Activated naive CD4-positive, alpha-beta T cell treated with anti-CD3 and anti-CD28 coated beads, Interleukin-2, amount 10 ng/mL, durations not matched to agents 7 days and 5 days (primary cell): ENCODE measurements around the gene FYB2.
"Not testable (repeated sequence)": the region's sequence is repeated elsewhere in the genome, so short reads cannot be mapped to it uniquely, and the experiment has no call there.

Experiments used
- CTCF ChIA-PET: fragments of 350-600 bp; sonication (Branson Sonifier 250); formaldehyde crosslinking; loops from one replicate; lab custom pipeline; 2021; ENCODE audit warnings: antibody characterized with exemption; lab: Charles Lee
- DNase-seq: peaks from one replicate; pipeline ENCODE4 v3.0.0-alpha.2; 2020
- H3K27ac Mint-ChIP-seq: one replicate; pipeline ENCODE4 v1.8.0; 2021; ENCODE audit warnings: mild to moderate bottlenecking, moderate library complexity, mixed read lengths
- H3K27me3 Mint-ChIP-seq: one replicate; pipeline ENCODE4 v1.8.0; 2021; ENCODE audit warnings: mild to moderate bottlenecking, mixed read lengths
- H3K36me3 Mint-ChIP-seq: one replicate; pipeline ENCODE4 v1.8.0; 2021; ENCODE audit warnings: mixed read lengths
- H3K4me1 Mint-ChIP-seq: one replicate; pipeline ENCODE4 v1.8.0; 2021; ENCODE audit warnings: mixed read lengths
- H3K4me3 Mint-ChIP-seq: one replicate; pipeline ENCODE4 v1.8.0; 2021; ENCODE audit warnings: mild to moderate bottlenecking, moderate library complexity, mixed read lengths
- H3K9me3 Mint-ChIP-seq: one replicate; pipeline ENCODE4 v1.8.0; 2021; ENCODE audit warnings: mixed read lengths

The FYB2 gene

DNA sequence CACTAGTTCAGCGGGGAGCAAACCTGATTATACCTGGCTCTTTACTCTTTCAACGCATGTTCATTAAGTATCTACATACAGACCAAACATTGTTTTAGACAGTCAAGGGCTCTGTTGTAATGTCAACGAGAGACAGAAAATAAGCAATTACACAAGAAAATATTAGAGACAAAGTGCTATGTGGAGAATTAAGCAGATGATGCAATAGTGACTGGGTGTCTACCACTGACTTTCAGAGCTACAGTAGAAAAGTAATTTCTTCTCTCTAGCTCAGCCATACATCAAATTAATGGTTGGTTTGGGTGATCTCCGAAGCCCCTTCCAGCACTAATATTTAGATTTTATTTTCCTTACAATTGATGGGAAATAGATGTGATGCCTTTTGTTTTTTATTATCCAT lies 23.3 kb downstream of the FYB2 start:
- DNase-seq: no peak
- CTCF ChIA-PET: no interaction called here
- Mint-ChIP-seq H3K9me3 (peaks cover 2% of the 10 kb centered on the region), H3K4me1 (no peaks in the 10 kb centered on the region), H3K27ac (no peak overlapping the region), H3K36me3 (no peaks in the 10 kb centered on the region), H3K27me3 (no peaks in the 10 kb centered on the region), H3K4me3 (no peak overlapping the region)

- peaks cover 2% of the 10 kb centered on the region for H3K9me3 Mint-ChIP-seq
- no peaks in the 10 kb centered on the region for H3K4me1 Mint-ChIP-seq
- CTCF ChIA-PET: no interaction called here
- no peak overlapping the region for H3K27ac Mint-ChIP-seq
- no peaks in the 10 kb centered on the region for H3K36me3 Mint-ChIP-seq
- peaks cover 8% of the 10 kb centered on the region for H3K27me3 Mint-ChIP-seq
- H3K4me3 Mint-ChIP-seq: no peak overlapping the region
- no peak for DNase-seq
These were observed 29.2 kb downstream of the FYB2 start for GRCh38 chr1:56790036-56790435.

DNA sequence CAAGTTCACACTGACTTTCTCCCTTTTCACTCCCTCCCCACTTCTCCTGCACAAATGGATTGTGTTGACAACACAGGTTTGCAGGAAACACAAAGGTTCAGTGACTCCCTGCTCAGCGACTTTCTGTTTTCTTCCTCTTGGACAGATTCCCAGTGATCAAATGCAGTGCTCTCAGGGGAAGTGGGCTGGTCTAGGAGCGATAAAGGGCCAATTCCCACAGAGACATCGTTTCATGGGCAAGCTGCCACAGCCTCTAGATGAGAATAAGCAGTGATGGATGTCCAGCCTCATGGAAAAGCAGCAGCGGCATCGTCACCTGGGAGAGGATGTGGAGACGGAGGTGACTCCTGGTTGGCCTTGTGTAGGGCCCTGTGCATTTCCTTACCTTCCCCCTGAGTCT lies 30.6 kb downstream of the FYB2 start:
- no peaks in the 10 kb centered on the region for H3K36me3 Mint-ChIP-seq
- no peak for DNase-seq
- CTCF ChIA-PET: no interaction called here
- H3K9me3 Mint-ChIP-seq: peaks cover 2% of the 10 kb centered on the region
- H3K27ac Mint-ChIP-seq: no peak overlapping the region
- H3K27me3 Mint-ChIP-seq: peaks cover 8% of the 10 kb centered on the region
- no peaks in the 10 kb centered on the region for H3K4me1 Mint-ChIP-seq
- H3K4me3 Mint-ChIP-seq: no peak overlapping the region

GRCh38 chr1:56788102-56788501 lies 31.1 kb downstream of the FYB2 start:
- Mint-ChIP-seq H3K4me1 (no peaks in the 10 kb centered on the region), H3K9me3 (peaks cover under 1% of the 10 kb centered on the region), H3K36me3 (no peaks in the 10 kb centered on the region), H3K4me3 (no peak overlapping the region), H3K27ac (no peak overlapping the region), H3K27me3 (peaks cover 8% of the 10 kb centered on the region)
- CTCF ChIA-PET: no interaction called here
- no peak for DNase-seq

DNA sequence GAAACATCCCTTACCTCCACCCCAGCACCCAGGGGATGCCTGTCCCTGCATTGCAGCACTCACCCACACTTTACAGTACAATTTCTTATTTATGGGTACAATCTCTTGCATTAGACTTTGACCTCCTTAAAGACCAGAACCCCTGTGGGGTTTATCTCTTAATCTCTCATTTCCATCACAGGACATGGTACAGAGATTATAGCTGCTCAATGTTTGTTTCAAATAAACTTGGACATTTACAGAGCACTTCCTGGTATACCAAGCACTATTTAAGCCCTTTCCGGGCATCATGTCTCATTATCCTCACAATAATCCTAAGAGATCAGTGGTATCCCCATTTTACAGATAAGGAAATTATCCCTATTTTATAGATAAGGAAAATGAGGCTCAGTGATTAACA lies 31.9 kb downstream of the FYB2 start:
- CTCF ChIA-PET: no interaction called here
- H3K4me3 Mint-ChIP-seq: no peak overlapping the region
- H3K9me3 Mint-ChIP-seq: no peaks in the 10 kb centered on the region

DNA sequence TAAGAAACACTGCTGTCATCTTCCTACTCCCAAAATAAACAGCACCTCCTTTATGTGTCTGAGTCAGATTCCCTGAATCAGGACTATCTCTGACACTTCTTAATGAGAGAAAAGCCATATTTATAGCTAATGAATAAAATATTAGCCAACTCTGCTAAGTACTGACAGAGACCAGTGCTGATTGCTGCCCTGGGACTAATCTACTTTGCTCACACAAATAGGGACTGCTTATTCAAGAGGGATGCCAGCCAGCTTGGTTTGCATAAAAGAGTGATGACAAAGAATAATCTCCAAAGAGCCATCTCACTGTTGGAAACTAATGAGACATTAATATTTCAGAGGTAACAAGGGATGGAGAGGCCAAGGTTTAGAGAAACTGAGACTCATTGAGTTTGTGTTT lies 36.4 kb downstream of the FYB2 start:
- no peak for DNase-seq
- H3K27ac Mint-ChIP-seq: no peak overlapping the region
- CTCF ChIA-PET: no interaction called here
- H3K27me3 Mint-ChIP-seq: no peaks in the 10 kb centered on the region
- H3K9me3 Mint-ChIP-seq: no peaks in the 10 kb centered on the region
- H3K4me3 Mint-ChIP-seq: no peak overlapping the region
- H3K4me1 Mint-ChIP-seq: no peaks in the 10 kb centered on the region
- H3K36me3 Mint-ChIP-seq: no peaks in the 10 kb centered on the region

More for the DNA sequence above, 31.9 kb downstream of the FYB2 start:
- no peak for DNase-seq
- no peaks in the 10 kb centered on the region for H3K36me3 Mint-ChIP-seq
- no peak overlapping the region for H3K27ac Mint-ChIP-seq
- H3K4me1 Mint-ChIP-seq: no peaks in the 10 kb centered on the region
- peaks cover 8% of the 10 kb centered on the region for H3K27me3 Mint-ChIP-seq

- no peak overlapping the region for H3K4me3 Mint-ChIP-seq
- H3K27me3 Mint-ChIP-seq: no peaks in the 10 kb centered on the region
- H3K27ac Mint-ChIP-seq: no peak overlapping the region
- no peaks in the 10 kb centered on the region for H3K9me3 Mint-ChIP-seq
- CTCF ChIA-PET: no interaction called here
- no peaks in the 10 kb centered on the region for H3K36me3 Mint-ChIP-seq
- H3K4me1 Mint-ChIP-seq: no peaks in the 10 kb centered on the region
- DNase-seq: no peak
These were observed 38.4 kb downstream of the FYB2 start for GRCh38 chr1:56780826-56781225.

DNA sequence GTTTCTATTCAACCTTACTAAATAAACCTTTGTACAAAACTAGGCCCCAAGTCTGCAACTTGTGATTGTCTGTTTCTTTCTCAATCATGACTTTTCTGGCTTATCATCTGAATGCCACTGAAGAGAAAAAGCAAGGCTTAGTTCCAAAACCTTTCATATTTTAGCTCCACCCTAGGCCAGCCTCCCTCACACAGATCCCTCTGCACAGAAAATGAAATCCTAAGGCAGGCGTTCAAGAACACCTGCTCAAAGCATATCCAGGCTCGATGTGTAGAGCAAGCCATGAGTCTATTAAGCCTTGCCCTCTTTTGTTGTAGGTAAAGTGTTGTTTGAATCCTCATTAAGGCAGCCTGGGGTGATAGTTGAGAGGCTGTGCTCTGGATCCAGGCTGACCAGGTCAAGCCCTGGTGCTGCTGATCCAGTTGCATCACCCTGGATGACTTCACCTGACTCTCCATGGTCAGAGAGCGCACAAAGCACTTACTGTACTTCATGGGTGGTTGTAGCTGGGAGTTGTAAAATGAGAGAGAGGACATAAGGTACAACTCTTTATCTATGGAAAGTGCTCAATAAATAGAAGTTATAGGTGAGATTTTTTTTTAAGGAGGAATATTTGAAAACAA lies 39.0 kb downstream of the FYB2 start:
- Mint-ChIP-seq H3K27me3 (no peaks in the 10 kb centered on the region), H3K9me3 (no peaks in the 10 kb centered on the region), H3K4me1 (no peaks in the 10 kb centered on the region), H3K4me3 (no peak overlapping the region), H3K36me3 (no peaks in the 10 kb centered on the region), H3K27ac (no peak overlapping the region)
- DNase-seq: no peak
- CTCF ChIA-PET: no interaction called here

DNA sequence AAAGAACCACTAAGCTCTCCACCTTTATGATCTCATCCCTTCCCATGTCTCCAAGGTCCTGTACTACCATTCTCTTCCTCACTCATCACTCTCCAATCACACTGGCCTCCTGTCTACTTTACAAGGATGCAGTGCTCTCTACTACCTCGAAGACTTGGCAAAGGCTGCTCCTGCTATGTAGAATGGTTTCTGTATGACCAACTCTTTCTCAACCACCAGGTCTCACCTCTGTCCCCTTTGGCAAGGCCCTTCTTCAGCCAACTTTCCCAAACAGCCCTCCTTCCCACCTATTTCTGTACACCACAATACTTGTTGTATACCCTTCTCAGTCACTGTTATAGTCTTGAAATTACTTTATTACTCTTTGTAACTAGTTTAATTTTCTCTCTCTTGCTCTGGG lies 41.2 kb downstream of the FYB2 start:
- no peak overlapping the region for H3K27ac Mint-ChIP-seq
- no peaks in the 10 kb centered on the region for H3K9me3 Mint-ChIP-seq
- H3K27me3 Mint-ChIP-seq: no peaks in the 10 kb centered on the region
- DNase-seq: no peak
- CTCF ChIA-PET: no interaction called here
- no peak overlapping the region for H3K4me3 Mint-ChIP-seq
- H3K36me3 Mint-ChIP-seq: no peaks in the 10 kb centered on the region
- H3K4me1 Mint-ChIP-seq: peaks cover 12% of the 10 kb centered on the region

DNA sequence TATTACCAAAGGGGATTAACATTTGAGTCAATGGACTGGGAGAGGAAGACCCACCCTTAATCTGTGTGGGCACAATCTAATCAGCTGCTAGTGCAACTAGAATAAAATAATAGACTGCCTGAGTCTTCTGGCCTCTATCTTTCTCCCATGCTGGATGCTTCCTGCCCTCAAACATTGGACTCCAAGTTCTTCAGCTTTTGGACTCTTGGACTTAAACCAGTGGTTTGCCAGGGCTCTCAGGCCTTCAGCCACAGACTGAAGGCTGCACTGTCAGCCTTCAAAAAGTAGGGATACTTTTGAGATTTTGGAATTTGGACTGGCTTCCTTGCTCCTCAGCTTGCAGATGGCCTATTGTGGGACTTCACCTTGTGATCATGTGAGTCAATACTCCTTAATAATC lies 44.5 kb downstream of the FYB2 start:
- DNase-seq, H3K9me3 Mint-ChIP-seq, H3K36me3 Mint-ChIP-seq, H3K4me3 Mint-ChIP-seq, H3K27me3 Mint-ChIP-seq, CTCF ChIA-PET, H3K27ac Mint-ChIP-seq: not testable (repeated sequence)
- peaks cover 12% of the 10 kb centered on the region for H3K4me1 Mint-ChIP-seq

GRCh38 chr1:56774067-56774609 lies 45.1 kb downstream of the FYB2 start:
- Mint-ChIP-seq H3K36me3 (no peaks in the 10 kb centered on the region), H3K9me3 (no peaks in the 10 kb centered on the region), H3K27ac (no peak overlapping the region), H3K27me3 (no peaks in the 10 kb centered on the region), H3K4me3 (peak overlapping the region; percentile 16), H3K4me1 (peaks cover 12% of the 10 kb centered on the region)
- CTCF ChIA-PET: no interaction called here
- no peak for DNase-seq

DNA sequence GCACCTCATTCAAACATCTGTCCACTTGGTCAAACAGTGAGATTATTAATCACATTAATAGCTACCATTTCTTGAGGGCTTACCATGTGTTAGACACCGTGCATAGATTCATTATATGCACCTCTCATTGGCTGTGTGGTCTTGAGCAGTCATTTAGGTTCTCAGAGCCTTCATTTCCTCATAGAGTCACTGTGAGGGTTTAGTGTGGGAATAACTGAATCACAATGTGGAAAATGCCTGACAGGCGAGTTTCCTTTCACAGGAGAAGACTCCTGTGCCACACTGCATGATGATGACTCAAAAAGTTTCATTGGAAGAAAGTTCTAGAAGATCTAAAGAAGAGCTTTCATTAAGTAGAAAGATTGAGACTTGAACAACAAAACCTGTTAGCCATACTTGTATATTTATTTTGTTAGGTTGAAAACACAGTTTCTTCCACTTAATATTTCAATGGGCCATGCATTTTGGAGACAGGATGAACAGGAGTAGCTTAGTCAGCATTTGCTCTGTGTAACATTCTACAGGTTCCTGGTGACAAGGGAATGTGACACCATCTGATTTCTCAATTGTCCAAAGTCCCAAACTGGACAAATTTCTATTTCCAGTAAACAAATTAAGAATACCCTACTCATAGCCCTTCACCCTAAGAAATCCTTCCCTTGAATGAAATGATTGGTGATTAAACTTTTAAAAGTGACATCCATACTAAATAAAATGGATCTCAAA lies 45.7 kb downstream of the FYB2 start:
- no peak for DNase-seq
- Mint-ChIP-seq H3K36me3 (no peaks in the 10 kb centered on the region), H3K9me3 (no peaks in the 10 kb centered on the region), H3K27ac (no peak overlapping the region), H3K4me1 (peaks cover 12% of the 10 kb centered on the region), H3K4me3 (peak overlapping the region; percentile 16), H3K27me3 (no peaks in the 10 kb centered on the region)
- CTCF ChIA-PET: no interaction called here

DNA sequence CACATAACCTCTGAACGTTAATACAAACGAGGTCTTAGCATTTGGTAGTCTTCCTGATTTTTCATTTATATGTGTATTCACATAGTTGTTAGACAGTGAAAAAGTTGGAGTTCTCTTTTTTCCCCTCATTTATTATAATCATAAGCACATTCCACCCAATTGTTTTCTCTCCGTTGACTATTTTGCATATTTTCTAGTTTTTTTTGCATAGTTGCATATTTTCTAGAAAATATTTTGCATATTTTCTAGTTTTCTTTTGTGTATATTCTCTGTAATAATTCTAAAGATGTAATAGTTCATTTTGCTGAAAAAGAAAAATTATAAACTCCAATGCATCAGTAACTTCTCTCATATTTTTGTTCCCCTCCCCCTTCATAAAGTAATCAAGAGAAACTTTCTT lies 47.5 kb downstream of the FYB2 start:
- no peak overlapping the region for H3K4me3 Mint-ChIP-seq
- no peak overlapping the region for H3K27ac Mint-ChIP-seq

GRCh38 chr1:56758794-56759193 lies 60.4 kb downstream of the FYB2 start:
- Mint-ChIP-seq H3K4me3 (no peak overlapping the region), H3K9me3 (no peaks in the 10 kb centered on the region), H3K27ac (no peak overlapping the region), H3K27me3 (peaks cover 5% of the 10 kb centered on the region), H3K4me1 (no peaks in the 10 kb centered on the region), H3K36me3 (no peaks in the 10 kb centered on the region)
- CTCF ChIA-PET: no interaction called here
- DNase-seq: no peak

More for the DNA sequence above, 47.5 kb downstream of the FYB2 start:
- CTCF ChIA-PET: no interaction called here
- Mint-ChIP-seq H3K36me3 (no peaks in the 10 kb centered on the region), H3K9me3 (no peaks in the 10 kb centered on the region), H3K4me1 (peaks cover 12% of the 10 kb centered on the region), H3K27me3 (no peaks in the 10 kb centered on the region)
- no peak for DNase-seq

GRCh38 chr1:56758135-56758534 lies 61.1 kb downstream of the FYB2 start:
- H3K9me3 Mint-ChIP-seq: no peaks in the 10 kb centered on the region
- no peak overlapping the region for H3K4me3 Mint-ChIP-seq
- no peaks in the 10 kb centered on the region for H3K4me1 Mint-ChIP-seq
- CTCF ChIA-PET: no interaction called here
- H3K36me3 Mint-ChIP-seq: no peaks in the 10 kb centered on the region
- DNase-seq: no peak
- peaks cover 5% of the 10 kb centered on the region for H3K27me3 Mint-ChIP-seq
- no peak overlapping the region for H3K27ac Mint-ChIP-seq
